WTC11 (cell line): Measurements from ENCODE around the gene ABCF2. TPM values are rescaled to one million over a fixed set of nuclear protein-coding genes. Genes with fewer than 3 reads are reported as not detected.

ENCODE experiments used
- ATAC-seq: fragments of 200-7000 bp; cut with Tn5 transposase; 2 replicates; pipeline ENCODE4 v1.10.0; 2021; ENCODE audit warnings: mild to moderate bottlenecking, moderate library complexity
- CTCF ChIA-PET: fragments of 300-600 bp; sonication (Branson Sonifier 250); formaldehyde crosslinking; loops from one replicate; lab custom pipeline; 2021; ENCODE audit warnings: antibody characterized with exemption; lab: Charles Lee
- POLR2A ChIA-PET: fragments of 350-600 bp; sonication (Branson Sonifier 250); formaldehyde crosslinking; loops from one replicate; lab custom pipeline; 2021; ENCODE audit warnings: antibody characterized with exemption; lab: Charles Lee
- DNase-seq: peaks from one replicate; pipeline ENCODE4 v3.0.0; 2021; ENCODE audit warnings: low spot score
- H3K27ac Mint-ChIP-seq: 2 replicates; pipeline ENCODE4 v1.8.0; 2021; ENCODE audit warnings: mixed read lengths
- H3K27me3 Mint-ChIP-seq: 2 replicates; pipeline ENCODE4 v1.8.0; 2021; ENCODE audit warnings: low read depth, mild to moderate bottlenecking, moderate library complexity, mixed read lengths
- H3K36me3 Mint-ChIP-seq: 2 replicates; pipeline ENCODE4 v1.8.0; 2021; ENCODE audit warnings: mixed read lengths
- H3K4me1 Mint-ChIP-seq: 2 replicates; pipeline ENCODE4 v1.8.0; 2022; ENCODE audit warnings: mixed read lengths
- H3K4me3 Mint-ChIP-seq: 2 replicates; pipeline ENCODE4 v1.8.0; 2021; ENCODE audit warnings: mild to moderate bottlenecking, moderate library complexity, mixed read lengths
- H3K9me3 Mint-ChIP-seq: 2 replicates; pipeline ENCODE4 v1.8.0; 2021; ENCODE audit warnings: mixed read lengths
- ARID4B ChIP-seq: sonication (generic); formaldehyde crosslinking; IDR thresholded peaks from 2 replicates; pipeline ENCODE4 v1.8.0; 2023; ENCODE audit warnings: missing genetic modification reagents, mild to moderate bottlenecking, borderline replicate concordance
- ATF2 ChIP-seq: sonication (generic); formaldehyde crosslinking; IDR thresholded peaks from 2 replicates; pipeline ENCODE4 v1.8.1; 2022; ENCODE audit warnings: low read depth, missing genetic modification reagents, borderline replicate concordance
- ESRRA ChIP-seq: sonication (generic); formaldehyde crosslinking; IDR thresholded peaks from 2 replicates; pipeline ENCODE4 v1.8.1; 2022; ENCODE audit warnings: mild to moderate bottlenecking, missing genetic modification reagents, borderline replicate concordance
- FOXP1 ChIP-seq: sonication (generic); formaldehyde crosslinking; IDR thresholded peaks from 2 replicates; pipeline ENCODE4 v1.8.0; 2022; ENCODE audit warnings: missing genetic modification reagents, mild to moderate bottlenecking, moderate library complexity, borderline replicate concordance
- GRHL2 ChIP-seq: fragments of 250-450 bp; sonication (Bioruptor Pico); IDR thresholded peaks from 2 replicates; pipeline ENCODE4 v1.8.0; 2022; ENCODE audit warnings: mild to moderate bottlenecking, moderate library complexity; ENCODE audit not compliant: insufficient replicate concordance, severe bottlenecking
- MLX ChIP-seq: sonication (generic); formaldehyde crosslinking; IDR thresholded peaks from 2 replicates; pipeline ENCODE4 v1.8.1; 2023; ENCODE audit warnings: mild to moderate bottlenecking, missing genetic modification reagents, moderate library complexity
- MYBL2 ChIP-seq: sonication (generic); formaldehyde crosslinking; IDR thresholded peaks from 2 replicates; pipeline ENCODE4 v1.8.1; 2023; ENCODE audit warnings: mild to moderate bottlenecking, moderate library complexity, missing genetic modification reagents
- NR1H2 ChIP-seq: sonication (generic); formaldehyde crosslinking; IDR thresholded peaks from 2 replicates; pipeline ENCODE4 v1.9.0; 2021; ENCODE audit warnings: mild to moderate bottlenecking, moderate library complexity, missing genetic modification reagents
- NR2C2 ChIP-seq: sonication (generic); formaldehyde crosslinking; IDR thresholded peaks from 2 replicates; pipeline ENCODE4 v1.8.0; 2022; ENCODE audit warnings: mild to moderate bottlenecking, missing genetic modification reagents
- PRDM15 ChIP-seq: sonication (generic); formaldehyde crosslinking; IDR thresholded peaks from 2 replicates; pipeline ENCODE4 v1.8.0; 2022; ENCODE audit warnings: missing genetic modification reagents
- SMAD3 ChIP-seq: sonication (generic); formaldehyde crosslinking; IDR thresholded peaks from 2 replicates; pipeline ENCODE4 v1.8.0; 2022; ENCODE audit warnings: missing genetic modification reagents, mild to moderate bottlenecking, borderline replicate concordance
- ZBTB43 ChIP-seq: sonication (generic); formaldehyde crosslinking; IDR thresholded peaks from 2 replicates; pipeline ENCODE4 v1.8.1; 2023; ENCODE audit warnings: mild to moderate bottlenecking, missing genetic modification reagents
- ZNF121 ChIP-seq: sonication (generic); formaldehyde crosslinking; IDR thresholded peaks from 2 replicates; pipeline ENCODE4 v1.8.0; 2023; ENCODE audit warnings: missing genetic modification reagents
- ZNF219 ChIP-seq: sonication (generic); formaldehyde crosslinking; IDR thresholded peaks from 2 replicates; pipeline ENCODE4 v1.8.0; 2023; ENCODE audit warnings: missing genetic modification reagents, mild to moderate bottlenecking, borderline replicate concordance
- ZNF281 ChIP-seq: sonication (generic); formaldehyde crosslinking; IDR thresholded peaks from 2 replicates; pipeline ENCODE4 v1.8.0; 2023; ENCODE audit warnings: mild to moderate bottlenecking, missing genetic modification reagents
- ZSCAN18 ChIP-seq: fragments of 250-450 bp; sonication (Bioruptor Pico); IDR thresholded peaks from 2 replicates; pipeline ENCODE4 v2.1.2; 2022; ENCODE audit warnings: mild to moderate bottlenecking, moderate library complexity
- total RNA-seq: library from RNA; stranded (reverse); gene quantifications from 3 replicates; pipeline ENCODE4 v1.2.3, GENCODE V29; 2021

Gene ABCF2
- total RNA-seq, 1 experiment from 2014 or later = 43.7 TPM

- no peaks in the 10 kb centered on the region for H3K9me3 Mint-ChIP-seq
- DNase-seq = no peak
- TF ChIP-seq NR1H2 (CRISPR knock-in tag) (no peak), MLX (CRISPR knock-in tag) (no peak), FOXP1 (CRISPR knock-in tag) (no peak), ATF2 (CRISPR knock-in tag) (no peak)
- peaks cover 8% of the 10 kb centered on the region for H3K27me3 Mint-ChIP-seq
- ChIA-PET POLR2A (no interaction called here), CTCF (interaction anchor here (1.0 to 2.2 kb wide), 3 partner anchors 12 to 75 kb away, joined by 4 to 9 read pairs (median 5); no protein-coding TSS in a partner anchor)
- H3K4me3 Mint-ChIP-seq = no peak overlapping the region
- no peak overlapping the region for H3K27ac Mint-ChIP-seq
- peaks cover 9% of the 10 kb centered on the region for H3K4me1 Mint-ChIP-seq
- H3K36me3 Mint-ChIP-seq = no peaks in the 10 kb centered on the region
- ATAC-seq = peak; percentile 60
Measured at GRCh38 chr7:151198945-151199848, 27.8 kb downstream of the ABCF2 start.

GRCh38 chr7:151197932-151198331 lies 29.1 kb downstream of the ABCF2 start:
- ATAC-seq = no peak
- Mint-ChIP-seq H3K9me3 (no peaks in the 10 kb centered on the region), H3K27me3 (peaks cover 6% of the 10 kb centered on the region), H3K4me3 (no peak overlapping the region), H3K4me1 (peaks cover 9% of the 10 kb centered on the region), H3K36me3 (no peaks in the 10 kb centered on the region), H3K27ac (no peak overlapping the region)
- ChIA-PET CTCF (no interaction called here), POLR2A (no interaction called here)
- DNase-seq = no peak
- TF ChIP-seq NR2C2 (CRISPR knock-in tag) = no peak
- TF ChIP-seq ARID4B (CRISPR knock-in tag) = no peak
- TF ChIP-seq ESRRA = no peak
- no peak for TF ChIP-seq ZBTB43 (CRISPR knock-in tag)
- TF ChIP-seq ZSCAN18 = no peak
- no peak for TF ChIP-seq ZNF121 (CRISPR knock-in tag)
- no peak for TF ChIP-seq ZNF219 (CRISPR knock-in tag)
- no peak for TF ChIP-seq PRDM15 (CRISPR knock-in tag)
- TF ChIP-seq ZNF281 = no peak
- TF ChIP-seq MYBL2 (CRISPR knock-in tag) = no peak
- TF ChIP-seq GRHL2 (CRISPR knock-in tag) = no peak
- no peak for TF ChIP-seq SMAD3 (CRISPR knock-in tag)
